ENCODE results near the gene ZNF444.
"Not testable (repeated sequence)": the region's sequence is repeated elsewhere in the genome, so short reads cannot be mapped to it uniquely, and the experiment has no call there.

Gene ZNF444

GRCh38 chr19:56162258-56162657 lies 21.2 kb downstream of the ZNF444 start:
- H3K27me3 Mint-ChIP-seq: peaks cover 18% of the 10 kb centered on the region
- no peaks in the 10 kb centered on the region for H3K4me1 Mint-ChIP-seq
- H3K4me3 Mint-ChIP-seq: no peak overlapping the region
- H3K9me3 Mint-ChIP-seq: no peaks in the 10 kb centered on the region
- no peak overlapping the region for H3K27ac Mint-ChIP-seq (ENCODE audit: low read depth)
- DNase-seq (ENCODE audit: low spot score in 2 of 2) (no peak), ATAC-seq (replicated peaks; ENCODE audit: extremely low read depth, poor library complexity, severe bottlenecking) (peak; percentile 32)
- H3K36me3 Mint-ChIP-seq (ENCODE audit: insufficient read depth): peaks cover 6% of the 10 kb centered on the region

- no peaks in the 10 kb centered on the region for H3K9me3 Mint-ChIP-seq
- H3K27me3 Mint-ChIP-seq: peaks cover 18% of the 10 kb centered on the region
- ATAC-seq (replicated peaks; ENCODE audit: extremely low read depth, poor library complexity, severe bottlenecking) (no peak), DNase-seq (ENCODE audit: low spot score in 2 of 2) (no peak)
- H3K4me3 Mint-ChIP-seq: no peak overlapping the region
- H3K4me1 Mint-ChIP-seq: no peaks in the 10 kb centered on the region
- no peak overlapping the region for H3K27ac Mint-ChIP-seq (ENCODE audit: low read depth)
- peaks cover 6% of the 10 kb centered on the region for H3K36me3 Mint-ChIP-seq (ENCODE audit: insufficient read depth)
Observed at GRCh38 chr19:56163097-56163496, 22.0 kb downstream of the ZNF444 start.

- DNase-seq (ENCODE audit: low spot score in 2 of 2) (no peak), ATAC-seq (replicated peaks; ENCODE audit: extremely low read depth, poor library complexity, severe bottlenecking) (no peak)
- Mint-ChIP-seq H3K36me3 (ENCODE audit: insufficient read depth) (no peaks in the 10 kb centered on the region), H3K27ac (ENCODE audit: low read depth) (no peak overlapping the region), H3K27me3 (peaks cover 26% of the 10 kb centered on the region), H3K9me3 (no peaks in the 10 kb centered on the region), H3K4me1 (peaks cover 5% of the 10 kb centered on the region), H3K4me3 (no peak overlapping the region)
Observed at GRCh38 chr19:56167064-56167578, 26.0 kb downstream of the ZNF444 start.

- ATAC-seq (replicated peaks; ENCODE audit: extremely low read depth, poor library complexity, severe bottlenecking) (no peak), DNase-seq (ENCODE audit: low spot score in 2 of 2) (no peak)
- peaks cover 38% of the 10 kb centered on the region for H3K27me3 Mint-ChIP-seq
- no peak overlapping the region for H3K27ac Mint-ChIP-seq (ENCODE audit: low read depth)
- H3K4me1 Mint-ChIP-seq: peaks cover 5% of the 10 kb centered on the region
- H3K9me3 Mint-ChIP-seq: no peaks in the 10 kb centered on the region
- H3K36me3 Mint-ChIP-seq (ENCODE audit: insufficient read depth): no peaks in the 10 kb centered on the region
- no peak overlapping the region for H3K4me3 Mint-ChIP-seq
Observed at GRCh38 chr19:56170261-56170660, 29.2 kb downstream of the ZNF444 start.

GRCh38 chr19:56174086-56174485 lies 33.0 kb downstream of the ZNF444 start:
- H3K4me3 Mint-ChIP-seq: no peak overlapping the region
- ATAC-seq (replicated peaks; ENCODE audit: extremely low read depth, poor library complexity, severe bottlenecking) (no peak), DNase-seq (ENCODE audit: low spot score in 2 of 2) (no peak)
- peaks cover 32% of the 10 kb centered on the region for H3K27me3 Mint-ChIP-seq
- no peaks in the 10 kb centered on the region for H3K9me3 Mint-ChIP-seq
- H3K36me3 Mint-ChIP-seq (ENCODE audit: insufficient read depth): no peaks in the 10 kb centered on the region
- H3K27ac Mint-ChIP-seq (ENCODE audit: low read depth): no peak overlapping the region
- H3K4me1 Mint-ChIP-seq: peaks cover 5% of the 10 kb centered on the region

- ATAC-seq (replicated peaks; ENCODE audit: extremely low read depth, poor library complexity, severe bottlenecking) (no peak), DNase-seq (ENCODE audit: low spot score in 2 of 2) (no peak)
- H3K9me3 Mint-ChIP-seq: no peaks in the 10 kb centered on the region
- no peak overlapping the region for H3K27ac Mint-ChIP-seq (ENCODE audit: low read depth)
- no peak overlapping the region for H3K4me3 Mint-ChIP-seq
- peaks cover 5% of the 10 kb centered on the region for H3K4me1 Mint-ChIP-seq
- H3K27me3 Mint-ChIP-seq: peaks cover 32% of the 10 kb centered on the region
- H3K36me3 Mint-ChIP-seq (ENCODE audit: insufficient read depth): no peaks in the 10 kb centered on the region
Observed at GRCh38 chr19:56174550-56174949, 33.5 kb downstream of the ZNF444 start.

- H3K27me3 Mint-ChIP-seq: peaks cover 24% of the 10 kb centered on the region
- not testable (repeated sequence) for ATAC-seq (replicated peaks; ENCODE audit: extremely low read depth, poor library complexity, severe bottlenecking); DNase-seq (ENCODE audit: low spot score in 2 of 2); H3K36me3 Mint-ChIP-seq (ENCODE audit: insufficient read depth); H3K27ac Mint-ChIP-seq (ENCODE audit: low read depth); H3K4me1 Mint-ChIP-seq; H3K4me3 Mint-ChIP-seq; H3K9me3 Mint-ChIP-seq
Observed at GRCh38 chr19:56175861-56176307, 34.8 kb downstream of the ZNF444 start, which contains the start of gene GALP. GALP (plus strand) TSS chr19:56176008; CDS start chr19:56177109, 1,101 bp downstream.

GRCh38 chr19:56176310-56176709 lies 35.2 kb downstream of the ZNF444 start:
- not testable (repeated sequence) for H3K27ac Mint-ChIP-seq (ENCODE audit: low read depth)

GRCh38 chr19:56176881-56177280 lies 35.8 kb downstream of the ZNF444 start:
- Mint-ChIP-seq H3K4me3 (no peak overlapping the region), H3K9me3 (no peaks in the 10 kb centered on the region), H3K4me1 (peaks cover 2% of the 10 kb centered on the region)

More at GRCh38 chr19:56176310-56176709, 35.2 kb downstream of the ZNF444 start:
- not testable (repeated sequence) for H3K4me1 Mint-ChIP-seq; H3K36me3 Mint-ChIP-seq (ENCODE audit: insufficient read depth); DNase-seq (ENCODE audit: low spot score in 2 of 2); H3K4me3 Mint-ChIP-seq; H3K9me3 Mint-ChIP-seq; ATAC-seq (replicated peaks; ENCODE audit: extremely low read depth, poor library complexity, severe bottlenecking)
- H3K27me3 Mint-ChIP-seq: peaks cover 24% of the 10 kb centered on the region

GRCh38 chr19:56177564-56178243 lies 36.6 kb downstream of the ZNF444 start:
- Mint-ChIP-seq H3K27ac (ENCODE audit: low read depth) (no peak overlapping the region), H3K4me1 (no peaks in the 10 kb centered on the region)
- no peak for ATAC-seq (replicated peaks; ENCODE audit: extremely low read depth, poor library complexity, severe bottlenecking)

More at GRCh38 chr19:56176881-56177280, 35.8 kb downstream of the ZNF444 start:
- H3K36me3 Mint-ChIP-seq (ENCODE audit: insufficient read depth): no peaks in the 10 kb centered on the region
- ATAC-seq (replicated peaks; ENCODE audit: extremely low read depth, poor library complexity, severe bottlenecking) (no peak), DNase-seq (ENCODE audit: low spot score in 2 of 2) (no peak)
- peaks cover 24% of the 10 kb centered on the region for H3K27me3 Mint-ChIP-seq
- no peak overlapping the region for H3K27ac Mint-ChIP-seq (ENCODE audit: low read depth)

GRCh38 chr19:56189785-56190184 lies 48.7 kb downstream of the ZNF444 start:
- H3K9me3 Mint-ChIP-seq: no peaks in the 10 kb centered on the region
- DNase-seq (ENCODE audit: low spot score in 2 of 2) (no peak), ATAC-seq (replicated peaks; ENCODE audit: extremely low read depth, poor library complexity, severe bottlenecking) (no peak)
- no peaks in the 10 kb centered on the region for H3K36me3 Mint-ChIP-seq (ENCODE audit: insufficient read depth)
- no peaks in the 10 kb centered on the region for H3K4me1 Mint-ChIP-seq
- no peak overlapping the region for H3K4me3 Mint-ChIP-seq
- H3K27me3 Mint-ChIP-seq: peaks cover 43% of the 10 kb centered on the region
- H3K27ac Mint-ChIP-seq (ENCODE audit: low read depth): no peak overlapping the region

More at GRCh38 chr19:56177564-56178243, 36.6 kb downstream of the ZNF444 start:
- DNase-seq (ENCODE audit: low spot score in 2 of 2): no peak
- peaks cover 24% of the 10 kb centered on the region for H3K27me3 Mint-ChIP-seq
- no peaks in the 10 kb centered on the region for H3K9me3 Mint-ChIP-seq
- H3K4me3 Mint-ChIP-seq: no peak overlapping the region
- no peaks in the 10 kb centered on the region for H3K36me3 Mint-ChIP-seq (ENCODE audit: insufficient read depth)

- no peaks in the 10 kb centered on the region for H3K4me1 Mint-ChIP-seq
- ATAC-seq (replicated peaks; ENCODE audit: extremely low read depth, poor library complexity, severe bottlenecking): no peak
- no peak for DNase-seq (ENCODE audit: low spot score in 2 of 2)
- peaks cover 31% of the 10 kb centered on the region for H3K27me3 Mint-ChIP-seq
- H3K36me3 Mint-ChIP-seq (ENCODE audit: insufficient read depth): no peaks in the 10 kb centered on the region
- no peak overlapping the region for H3K27ac Mint-ChIP-seq (ENCODE audit: low read depth)
- no peak overlapping the region for H3K4me3 Mint-ChIP-seq
- H3K9me3 Mint-ChIP-seq: no peaks in the 10 kb centered on the region
Observed at GRCh38 chr19:56191115-56191514, 50.0 kb downstream of the ZNF444 start.

GRCh38 chr19:56191711-56192110 lies 50.6 kb downstream of the ZNF444 start:
- H3K9me3 Mint-ChIP-seq: no peaks in the 10 kb centered on the region
- ATAC-seq (replicated peaks; ENCODE audit: extremely low read depth, poor library complexity, severe bottlenecking): no peak
- peaks cover 31% of the 10 kb centered on the region for H3K27me3 Mint-ChIP-seq
- DNase-seq (ENCODE audit: low spot score in 2 of 2): no peak
- no peak overlapping the region for H3K4me3 Mint-ChIP-seq
- no peaks in the 10 kb centered on the region for H3K4me1 Mint-ChIP-seq
- no peak overlapping the region for H3K27ac Mint-ChIP-seq (ENCODE audit: low read depth)
- no peaks in the 10 kb centered on the region for H3K36me3 Mint-ChIP-seq (ENCODE audit: insufficient read depth)
